T1000 (cell line): ENCODE results near the gene SPDYE1.

Experiments
- DNase-seq: peaks from one replicate; lab custom pipeline; 2025; ENCODE audit warnings: mixed read lengths; lab: John Stamatoyannopoulos, UW

SPDYE1 gene

DNA sequence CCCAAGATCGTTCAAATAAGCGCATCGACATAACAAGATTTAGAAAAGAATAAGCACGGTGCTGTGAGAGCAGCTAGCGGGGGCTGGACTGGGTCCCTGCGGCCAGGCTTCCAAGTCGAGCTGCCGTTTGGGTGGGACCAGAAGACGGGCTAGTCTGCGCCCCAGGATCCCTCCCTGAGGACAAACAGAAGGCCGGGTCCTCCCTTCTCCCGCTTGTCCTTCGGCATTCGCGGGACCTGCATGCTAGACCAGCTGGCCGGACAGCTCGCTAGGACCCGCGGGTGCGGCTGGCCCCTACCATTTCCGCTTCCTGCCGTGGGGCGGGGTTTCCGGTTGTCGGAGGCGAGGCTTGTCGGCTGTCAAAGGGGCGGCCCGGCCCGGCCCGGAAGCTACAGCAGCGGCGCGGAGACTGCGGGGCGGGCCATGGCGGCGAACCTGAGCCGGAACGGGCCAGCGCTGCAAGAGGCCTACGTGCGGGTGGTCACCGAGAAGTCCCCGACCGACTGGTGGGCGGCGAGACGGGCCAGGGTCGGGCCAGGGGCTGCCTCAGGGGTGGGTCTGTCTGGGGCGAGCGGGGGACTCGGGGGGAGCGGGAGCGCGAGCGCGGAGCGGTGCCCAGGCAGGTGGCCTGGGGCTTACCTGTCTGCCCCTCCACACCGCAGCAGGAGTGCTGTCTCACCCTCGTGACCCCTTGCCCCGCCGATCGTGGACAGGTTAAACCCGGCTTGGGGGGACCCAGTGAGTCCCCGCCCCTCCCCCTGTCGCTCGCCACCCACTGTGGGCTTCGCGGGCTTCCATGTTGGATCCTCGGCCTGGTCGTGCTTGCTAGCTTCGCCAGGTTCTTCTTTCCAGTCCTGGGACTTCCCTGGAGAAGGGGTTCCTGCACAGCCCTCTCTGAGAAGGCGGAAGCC lies 46.9 kb downstream of the SPDYE1 start, which contains the start of gene DBNL:
DBNL (plus strand) TSS at position 388 of the 911 bp plus-strand sequence; CDS start at position 424, 36 bp downstream.
- DNase-seq, result peak; percentile 79

DNA sequence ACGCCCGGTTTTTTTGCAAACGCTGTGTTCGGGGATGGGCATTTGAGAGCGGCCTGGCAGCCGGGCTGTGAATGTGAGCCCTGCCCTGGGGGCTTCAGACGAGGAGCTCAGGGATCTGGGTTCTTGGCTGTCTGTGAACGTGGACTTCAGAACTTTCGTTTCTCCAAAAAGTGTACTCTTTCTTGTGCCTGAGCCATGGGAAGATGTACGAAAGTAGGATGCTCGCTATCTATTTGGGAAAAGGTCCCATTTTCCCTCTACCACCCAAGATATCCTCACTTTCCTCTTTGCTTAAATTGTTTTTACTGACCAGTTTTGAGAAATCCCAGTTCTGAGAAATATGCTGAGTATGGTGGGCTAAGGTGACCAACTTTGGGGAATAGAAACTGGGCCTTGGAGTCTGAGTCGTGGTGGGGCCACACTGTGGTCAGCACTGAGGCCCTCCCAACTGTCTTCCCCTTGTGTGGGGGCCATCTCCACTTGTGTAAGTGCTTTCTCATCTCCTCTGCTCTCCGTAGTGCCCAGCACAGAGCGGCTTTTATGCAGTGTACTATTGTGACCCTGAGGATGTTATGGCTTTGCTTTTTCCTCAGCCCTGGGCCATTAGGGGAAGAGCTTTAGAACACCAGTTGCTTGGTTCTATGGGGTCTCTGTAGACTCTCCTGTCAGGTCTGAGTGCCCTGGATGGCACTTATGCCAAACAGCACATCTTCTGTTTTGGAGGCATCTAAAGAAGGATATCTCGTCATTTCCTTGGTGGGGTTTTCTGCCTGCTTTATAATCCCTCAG lies 47.7 kb downstream of the SPDYE1 start:
- DNase-seq, result no peak

DNA sequence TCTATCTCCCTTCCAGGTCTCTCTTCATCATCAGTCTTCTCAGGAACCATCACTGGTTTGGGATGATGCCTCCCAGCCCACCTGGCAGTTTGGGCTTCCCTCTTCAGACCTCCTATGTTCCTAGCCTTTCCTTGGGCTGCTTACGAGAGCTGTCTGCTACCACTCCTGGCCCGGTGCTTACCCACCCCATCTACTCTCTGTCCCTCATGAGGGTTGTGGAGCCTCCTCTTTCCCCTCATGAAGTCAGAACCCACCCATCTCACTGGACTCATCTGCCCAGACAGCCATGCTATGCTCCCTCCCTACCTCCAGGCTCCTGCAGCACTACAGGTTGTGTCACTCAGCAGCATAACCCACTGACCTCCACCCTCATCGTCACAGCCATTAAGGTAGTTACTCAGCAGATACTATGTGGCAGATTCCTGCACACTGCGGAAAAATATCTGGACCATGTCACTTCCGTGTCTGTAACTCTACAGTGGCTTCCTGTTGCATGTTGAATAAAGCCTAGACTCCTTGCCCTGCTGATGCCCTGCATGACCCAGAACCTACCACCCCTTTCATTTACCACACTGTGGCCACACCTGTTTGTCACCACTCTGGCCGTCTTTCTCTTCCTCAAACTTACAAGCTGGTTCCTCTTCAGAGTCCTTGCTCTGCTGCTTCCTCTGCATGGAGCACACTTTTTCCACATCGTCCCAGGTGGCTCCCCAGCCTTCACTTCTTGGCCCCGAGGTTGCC lies 48.8 kb downstream of the SPDYE1 start:
- DNase-seq, result no peak

DNA sequence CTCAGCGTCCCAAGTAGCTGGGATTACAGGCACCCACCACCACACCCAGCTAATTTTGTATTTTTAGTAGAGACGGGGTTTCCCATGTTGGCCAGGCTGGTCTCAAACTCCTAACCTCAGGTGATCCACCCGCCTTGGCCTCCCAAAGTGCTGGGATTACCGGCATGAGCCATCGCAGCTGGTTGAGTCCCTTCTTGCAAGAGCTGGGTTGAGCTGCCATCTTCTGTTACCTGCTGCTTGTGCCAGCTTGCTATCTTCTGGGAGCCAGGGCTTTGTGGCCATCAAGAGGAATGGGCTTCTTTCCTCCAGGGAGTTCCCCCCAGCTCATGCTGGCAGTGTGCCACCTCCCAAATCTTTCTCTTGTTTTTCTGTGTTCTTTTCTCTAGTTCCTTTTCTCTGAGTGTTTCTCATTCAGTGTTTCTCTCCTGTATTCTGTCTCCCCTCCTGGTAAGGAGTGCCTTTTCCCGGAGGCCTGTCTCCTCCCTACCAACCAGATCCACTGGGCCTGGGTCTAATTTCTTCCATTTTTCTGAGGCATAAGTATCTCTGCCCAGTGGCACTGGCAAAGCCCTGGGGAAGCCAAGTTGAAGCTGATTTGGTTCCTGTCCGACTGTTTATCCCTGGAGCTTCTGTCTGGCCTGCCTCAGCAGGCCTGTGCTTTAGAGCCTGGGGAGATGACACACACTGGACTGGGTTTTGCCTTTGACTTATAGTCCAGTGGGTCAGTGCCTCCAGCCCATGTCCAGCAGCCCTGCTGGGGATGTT lies 50.5 kb downstream of the SPDYE1 start:
- DNase-seq, result no peak

DNA sequence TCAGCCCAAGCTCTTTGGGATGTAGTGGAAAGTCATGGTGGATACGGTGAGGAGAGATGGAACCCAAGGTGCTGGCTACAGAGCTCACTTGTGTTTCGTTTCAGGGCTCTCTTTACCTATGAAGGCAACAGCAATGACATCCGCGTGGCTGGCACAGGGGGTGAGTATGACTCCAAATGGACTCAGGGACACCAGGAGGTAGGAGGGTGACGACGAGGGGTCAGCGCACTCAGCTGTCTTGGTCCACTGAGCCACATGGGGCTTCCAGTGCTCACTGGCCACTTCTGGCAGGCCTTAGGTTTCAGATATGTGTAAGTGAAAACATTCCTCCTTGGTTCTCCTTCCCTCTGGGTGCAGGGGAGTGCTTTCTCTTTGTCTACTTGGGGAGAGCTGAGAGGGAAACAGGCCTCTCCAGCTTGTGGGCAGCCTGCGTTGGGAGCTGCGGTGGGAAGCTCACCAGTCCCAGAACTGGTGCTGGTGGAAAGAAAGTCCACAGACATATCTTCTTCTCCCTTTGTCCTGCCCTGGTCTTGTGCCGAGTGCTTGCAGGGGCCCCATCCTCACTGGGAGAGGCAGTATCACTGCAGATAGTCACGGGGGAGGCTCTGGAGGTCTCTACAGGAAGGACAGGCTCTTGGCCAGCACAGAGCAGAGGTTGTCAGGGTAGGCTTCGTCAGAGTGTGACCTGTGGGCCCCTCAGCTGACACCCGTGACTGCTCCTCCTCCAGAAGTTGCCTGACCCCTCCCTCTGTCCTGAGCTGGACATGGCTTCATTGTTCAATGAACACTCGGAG lies 52.6 kb downstream of the SPDYE1 start:
- no peak for DNase-seq

DNA sequence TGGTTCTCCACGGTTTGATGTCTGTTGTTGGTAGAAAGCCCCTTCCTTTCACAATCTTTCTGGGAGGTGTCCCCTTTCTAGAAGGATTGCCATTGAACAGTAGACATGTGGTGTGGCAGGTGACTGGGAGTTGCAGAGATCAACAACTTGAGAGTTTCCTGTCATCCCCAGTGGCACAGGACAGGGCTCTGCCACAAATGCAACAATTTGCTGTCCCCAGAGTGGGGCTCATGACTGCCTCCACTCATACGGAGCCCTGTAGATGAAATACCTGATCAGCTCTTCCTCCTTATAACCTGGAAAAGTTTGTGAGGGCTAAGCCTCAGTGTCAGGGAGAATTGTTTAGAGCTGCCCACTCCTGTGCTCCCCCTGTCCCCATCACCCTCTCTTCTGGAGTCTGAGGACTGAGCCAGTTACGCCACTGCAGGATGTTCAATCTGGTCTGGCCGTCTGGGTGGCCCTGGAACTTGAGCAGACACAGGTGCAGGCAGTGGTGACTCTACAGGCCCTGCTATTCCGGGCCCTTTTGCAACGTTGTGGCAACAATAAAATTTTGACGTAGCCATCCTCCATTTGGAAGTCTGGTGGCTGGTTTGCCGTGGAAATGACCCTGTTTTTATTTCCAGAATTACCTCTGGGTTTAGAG lies 53.3 kb downstream of the SPDYE1 start:
- no peak for DNase-seq

DNA sequence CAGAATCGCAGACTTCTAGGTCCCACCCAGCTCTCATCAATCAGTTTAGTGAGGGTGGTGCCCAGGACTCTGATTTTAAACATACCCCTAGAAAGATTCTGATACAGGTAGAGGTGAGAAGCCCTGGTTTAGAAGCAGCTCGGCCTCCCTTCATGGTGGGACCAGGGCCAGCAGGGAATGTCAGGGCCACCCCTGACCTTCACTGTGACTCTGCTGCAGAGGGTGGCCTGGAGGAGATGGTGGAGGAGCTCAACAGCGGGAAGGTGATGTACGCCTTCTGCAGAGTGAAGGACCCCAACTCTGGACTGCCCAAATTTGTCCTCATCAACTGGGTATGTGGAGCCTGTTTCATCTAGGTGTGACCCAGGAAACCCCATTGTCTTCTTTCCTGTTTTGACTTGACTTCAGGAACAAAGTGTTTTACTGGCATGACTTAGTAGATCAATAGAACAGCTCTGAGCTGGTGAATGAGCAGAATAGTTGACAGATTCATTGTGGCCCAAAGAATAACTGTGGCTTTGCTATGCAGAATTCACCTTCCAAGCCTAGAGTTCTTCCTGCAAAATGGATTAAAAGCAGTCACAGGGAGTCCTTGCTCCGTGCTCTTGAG lies 54.0 kb downstream of the SPDYE1 start:
- no peak for DNase-seq

DNA sequence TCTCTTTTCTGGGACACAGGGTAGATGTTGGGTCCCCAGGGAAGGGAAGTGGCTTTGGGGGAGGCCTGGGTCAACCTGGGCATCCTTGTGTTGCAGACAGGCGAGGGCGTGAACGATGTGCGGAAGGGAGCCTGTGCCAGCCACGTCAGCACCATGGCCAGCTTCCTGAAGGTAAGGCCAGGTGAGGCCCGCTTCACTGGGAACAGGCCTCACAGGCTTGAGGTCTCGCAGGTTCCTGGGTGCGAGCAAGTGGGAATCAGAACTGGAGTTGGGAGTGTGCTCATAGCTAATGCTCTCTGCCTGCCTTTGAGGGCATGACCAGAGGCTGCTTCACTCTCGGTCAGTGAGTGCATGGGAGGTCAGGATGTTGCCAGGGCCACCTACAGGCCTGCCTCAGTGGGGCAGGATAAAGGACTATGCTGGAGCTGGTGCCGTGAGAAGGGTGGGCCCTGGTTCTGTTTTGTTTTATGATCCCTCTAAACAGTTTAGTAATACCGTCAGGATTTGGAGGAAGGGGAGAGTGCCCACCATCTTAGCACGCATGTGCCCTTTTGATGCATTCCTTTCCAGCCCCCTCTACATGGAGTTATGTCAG lies 55.2 kb downstream of the SPDYE1 start:
- no peak for DNase-seq

DNA sequence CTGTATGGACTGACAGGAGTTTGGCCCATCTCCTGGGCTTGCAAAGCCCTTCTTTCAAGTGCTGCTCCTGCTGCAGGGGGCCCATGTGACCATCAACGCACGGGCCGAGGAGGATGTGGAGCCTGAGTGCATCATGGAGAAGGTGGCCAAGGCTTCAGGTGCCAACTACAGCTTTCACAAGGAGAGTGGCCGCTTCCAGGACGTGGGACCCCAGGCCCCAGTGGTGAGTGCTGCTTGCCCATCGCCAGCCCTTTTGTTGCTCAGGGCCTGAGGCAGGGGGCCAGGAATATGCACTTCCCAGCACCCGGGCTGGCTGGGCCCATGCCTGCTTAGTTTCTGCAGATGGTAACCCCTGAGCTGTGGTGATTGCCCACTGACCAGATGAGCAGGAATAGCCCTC lies 59.0 kb downstream of the SPDYE1 start:
- no peak for DNase-seq

DNA sequence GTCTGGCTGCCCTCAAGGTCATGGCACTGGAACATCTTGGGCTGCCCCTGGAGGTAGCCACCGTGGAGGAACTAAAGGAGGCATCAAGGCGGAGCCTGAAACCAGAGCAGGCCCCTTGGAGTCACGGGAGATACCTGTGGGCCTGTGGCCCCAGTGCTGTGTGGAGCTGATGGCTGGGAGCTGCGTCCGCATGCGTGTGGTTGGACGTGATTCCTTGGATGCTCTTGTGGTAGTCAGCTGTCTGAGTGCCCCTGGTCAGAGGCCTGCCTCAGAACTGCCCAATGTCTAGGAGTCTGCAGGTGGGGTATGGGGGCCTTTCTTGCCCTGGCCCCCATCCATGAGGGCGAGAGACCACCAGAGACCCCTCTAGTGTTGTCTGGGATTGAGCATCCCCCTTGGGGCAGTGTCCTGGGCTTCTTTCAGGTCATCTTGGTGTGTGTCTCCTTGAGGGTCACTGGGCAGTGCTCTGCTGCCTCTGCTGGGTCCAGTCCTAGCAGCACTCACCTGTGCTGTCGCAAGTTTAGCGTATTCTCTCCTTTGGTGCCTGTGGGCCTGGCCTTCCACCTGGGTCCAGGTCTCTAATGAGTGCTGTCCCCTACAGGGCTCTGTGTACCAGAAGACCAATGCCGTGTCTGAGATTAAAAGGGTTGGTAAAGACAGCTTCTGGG lies 59.6 kb downstream of the SPDYE1 start:
- DNase-seq, result no peak

DNA sequence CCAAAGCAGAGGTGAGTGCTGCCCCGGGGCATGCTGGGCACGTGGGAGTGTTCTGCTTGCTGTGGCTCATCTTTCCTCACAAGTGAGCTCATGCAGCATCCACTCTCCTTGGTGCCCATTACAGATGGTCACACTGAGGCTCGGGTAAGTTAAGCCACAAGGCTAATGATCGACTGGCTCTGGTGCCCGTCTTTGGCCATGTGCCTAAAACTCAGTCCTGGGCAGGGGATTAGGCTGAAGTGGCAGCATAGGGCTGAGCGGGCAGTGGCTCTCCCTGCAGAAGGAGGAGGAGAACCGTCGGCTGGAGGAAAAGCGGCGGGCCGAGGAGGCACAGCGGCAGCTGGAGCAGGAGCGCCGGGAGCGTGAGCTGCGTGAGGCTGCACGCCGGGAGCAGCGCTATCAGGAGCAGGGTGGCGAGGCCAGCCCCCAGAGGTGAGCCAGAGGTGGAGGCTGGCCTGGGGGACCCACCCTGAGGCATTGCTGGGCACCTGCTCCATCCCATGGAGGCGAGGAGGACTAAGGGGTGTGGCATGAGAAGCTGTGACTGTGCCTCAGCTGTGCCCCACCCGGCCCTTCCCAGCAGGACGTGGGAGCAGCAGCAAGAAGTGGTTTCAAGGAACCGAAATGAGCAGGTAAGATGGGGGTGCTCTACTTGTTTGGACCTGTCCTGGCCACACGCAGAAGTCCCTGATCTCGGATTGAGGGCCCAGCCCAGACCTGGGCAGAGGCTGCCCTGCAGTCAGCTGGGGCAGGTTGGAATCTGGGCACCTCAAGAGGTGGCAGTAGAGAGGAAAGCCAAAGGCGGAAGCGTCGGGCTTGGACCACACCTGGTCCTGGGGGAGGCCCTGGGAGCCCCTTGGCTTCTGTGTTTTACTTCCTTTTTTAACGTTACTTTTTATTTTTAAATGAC lies 60.4 kb downstream of the SPDYE1 start:
- no peak for DNase-seq

DNA sequence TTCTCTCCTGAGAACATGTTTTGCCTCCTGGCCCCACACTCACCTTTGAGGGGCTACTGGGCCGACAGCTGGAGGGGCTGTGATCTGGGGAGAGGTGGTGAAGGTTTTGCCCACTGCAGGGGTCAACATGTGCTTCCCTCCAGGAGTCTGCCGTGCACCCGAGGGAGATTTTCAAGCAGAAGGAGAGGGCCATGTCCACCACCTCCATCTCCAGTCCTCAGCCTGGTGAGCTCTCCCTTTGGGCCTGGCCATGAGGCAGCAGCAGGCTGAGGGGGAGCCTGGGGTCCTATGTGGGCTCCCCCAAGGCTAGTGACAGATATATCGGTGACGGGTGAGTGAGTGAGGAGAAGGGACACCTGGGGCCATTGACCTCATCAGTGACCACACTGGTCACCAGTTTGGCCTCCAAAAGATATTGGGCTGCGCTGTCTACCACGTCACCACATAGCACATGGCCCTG lies 61.1 kb downstream of the SPDYE1 start:
- DNase-seq, result no peak

DNA sequence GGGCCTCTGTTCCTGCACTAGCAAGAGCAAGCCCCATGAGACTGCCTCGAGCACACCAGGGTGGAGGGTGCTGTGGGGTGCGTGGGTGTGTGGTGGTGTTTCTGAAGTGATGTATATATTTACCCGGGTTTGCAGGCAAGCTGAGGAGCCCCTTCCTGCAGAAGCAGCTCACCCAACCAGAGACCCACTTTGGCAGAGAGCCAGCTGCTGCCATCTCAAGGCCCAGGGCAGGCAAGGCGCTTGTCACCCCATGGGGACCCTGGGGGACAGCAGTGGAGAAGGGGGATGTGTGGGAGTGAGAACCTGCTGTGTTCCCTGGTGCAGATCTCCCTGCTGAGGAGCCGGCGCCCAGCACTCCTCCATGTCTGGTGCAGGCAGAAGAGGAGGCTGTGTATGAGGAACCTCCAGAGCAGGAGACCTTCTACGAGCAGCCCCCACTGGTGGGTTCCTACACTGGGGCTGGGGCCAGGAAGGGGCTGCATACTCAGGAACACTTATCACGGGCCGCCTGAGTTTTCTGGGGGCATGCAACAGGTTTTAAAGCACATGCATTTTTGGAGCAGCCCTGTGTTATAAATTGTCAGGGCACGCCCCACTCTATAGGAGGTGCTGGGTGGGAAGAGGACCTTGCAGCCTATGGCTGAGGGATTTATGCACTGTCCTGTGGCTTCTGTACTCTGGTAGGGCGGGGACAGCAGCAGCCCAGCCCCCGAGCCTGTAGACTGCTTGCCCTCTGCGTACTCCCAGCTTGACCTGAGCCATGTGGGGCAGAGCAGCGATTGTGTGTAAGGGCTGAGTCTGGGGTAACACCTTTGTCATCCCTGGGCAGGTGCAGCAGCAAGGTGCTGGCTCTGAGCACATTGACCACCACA lies 61.8 kb downstream of the SPDYE1 start:
- DNase-seq, result no peak
